HFFc6 (cell line): ENCODE data around the gene ZSCAN10. TPM values are rescaled to one million over a fixed set of nuclear protein-coding genes. Genes with fewer than 3 reads are reported as not detected.

Experiments used
- DNase-seq: peaks from one replicate; pipeline ENCODE4 v3.0.0-alpha.2; 2018
- H3K27ac Mint-ChIP-seq: 2 replicates; pipeline ENCODE4 v1.8.0; 2020; ENCODE audit warnings: mild to moderate bottlenecking, mixed read lengths
- H3K27me3 Mint-ChIP-seq: 2 replicates; pipeline ENCODE4 v1.8.0; 2021; ENCODE audit warnings: mild to moderate bottlenecking, moderate library complexity, mixed read lengths; ENCODE audit not compliant: insufficient read depth
- H3K36me3 Mint-ChIP-seq: 2 replicates; pipeline ENCODE4 v1.8.0; 2021; ENCODE audit warnings: low read depth, mixed read lengths
- H3K4me1 Mint-ChIP-seq: 2 replicates; pipeline ENCODE4 v1.8.0; 2020; ENCODE audit warnings: low read depth, mixed read lengths
- H3K4me3 Mint-ChIP-seq: 2 replicates; pipeline ENCODE4 v1.8.0; 2020; ENCODE audit warnings: mild to moderate bottlenecking, moderate library complexity, mixed read lengths
- H3K9me3 Mint-ChIP-seq: 2 replicates; pipeline ENCODE4 v1.8.0; 2020; ENCODE audit warnings: mild to moderate bottlenecking, mixed read lengths
- total RNA-seq, 6 experiments: library from RNA; stranded (reverse); fragmentation: NEBNext Ultra II Directional; extraction: Animal tissue kit (Norgen Biotek cat#: 25700); gene quantifications; 2 replicates in 1 of 6; 3 replicates in 5 of 6; pipeline ENCODE4 v1.2.3, GENCODE V29; 2021
- TF ChIP-seq, protein P1 (sequence below): fragments of 200-600 bp; sonication (generic); IDR thresholded peaks from 2 replicates; pipeline ENCODE4 v1.5.0; 2021; ENCODE audit warnings: antibody characterized with exemption, mild to moderate bottlenecking

ZSCAN10 gene
- total RNA-seq, 6 experiments from 2014 or later: not detected

DNA sequence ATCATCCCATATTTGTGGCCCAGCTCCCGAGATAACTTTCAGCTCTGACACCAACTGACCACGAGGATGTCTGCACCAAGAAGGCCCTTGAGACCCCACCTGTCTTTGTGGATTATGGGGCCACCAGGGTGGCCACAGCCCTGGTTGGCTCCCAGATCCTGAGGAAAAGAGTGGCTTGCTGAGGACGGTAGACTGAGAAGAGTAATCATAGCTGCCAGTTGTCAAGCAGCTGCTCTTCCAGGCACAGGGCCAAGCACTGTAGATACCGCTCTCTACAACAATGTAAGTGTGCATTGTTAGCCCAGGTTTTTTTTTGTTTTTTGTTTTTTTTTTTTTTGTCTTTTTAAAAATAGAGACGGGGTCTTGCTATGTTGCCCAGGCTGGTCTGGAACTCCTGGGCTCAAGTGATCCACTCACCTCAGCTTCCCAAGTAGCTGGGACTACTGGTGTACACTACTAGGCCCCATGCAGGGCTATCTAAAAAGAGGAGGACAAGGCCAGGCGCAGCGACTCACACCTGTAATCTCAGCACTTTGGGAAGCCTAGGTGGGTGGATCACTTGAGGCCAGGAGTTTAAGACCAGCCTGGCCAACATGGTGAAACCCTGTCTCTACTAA lies 22.9 kb upstream of the ZSCAN10 start:
- H3K27me3 Mint-ChIP-seq: peaks cover 8% of the 10 kb centered on the region
- H3K36me3 Mint-ChIP-seq: no peaks in the 10 kb centered on the region
- H3K4me3 Mint-ChIP-seq: no peak overlapping the region
- H3K4me1 Mint-ChIP-seq: peaks cover 18% of the 10 kb centered on the region
- no peak for DNase-seq
- no peak overlapping the region for H3K27ac Mint-ChIP-seq
- TF ChIP-seq, protein P1, sequence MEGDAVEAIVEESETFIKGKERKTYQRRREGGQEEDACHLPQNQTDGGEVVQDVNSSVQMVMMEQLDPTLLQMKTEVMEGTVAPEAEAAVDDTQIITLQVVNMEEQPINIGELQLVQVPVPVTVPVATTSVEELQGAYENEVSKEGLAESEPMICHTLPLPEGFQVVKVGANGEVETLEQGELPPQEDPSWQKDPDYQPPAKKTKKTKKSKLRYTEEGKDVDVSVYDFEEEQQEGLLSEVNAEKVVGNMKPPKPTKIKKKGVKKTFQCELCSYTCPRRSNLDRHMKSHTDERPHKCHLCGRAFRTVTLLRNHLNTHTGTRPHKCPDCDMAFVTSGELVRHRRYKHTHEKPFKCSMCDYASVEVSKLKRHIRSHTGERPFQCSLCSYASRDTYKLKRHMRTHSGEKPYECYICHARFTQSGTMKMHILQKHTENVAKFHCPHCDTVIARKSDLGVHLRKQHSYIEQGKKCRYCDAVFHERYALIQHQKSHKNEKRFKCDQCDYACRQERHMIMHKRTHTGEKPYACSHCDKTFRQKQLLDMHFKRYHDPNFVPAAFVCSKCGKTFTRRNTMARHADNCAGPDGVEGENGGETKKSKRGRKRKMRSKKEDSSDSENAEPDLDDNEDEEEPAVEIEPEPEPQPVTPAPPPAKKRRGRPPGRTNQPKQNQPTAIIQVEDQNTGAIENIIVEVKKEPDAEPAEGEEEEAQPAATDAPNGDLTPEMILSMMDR: no peak
- H3K9me3 Mint-ChIP-seq: no peaks in the 10 kb centered on the region

- DNase-seq: no peak
- peaks cover 8% of the 10 kb centered on the region for H3K27me3 Mint-ChIP-seq
- TF ChIP-seq, protein P1: no peak
- H3K27ac Mint-ChIP-seq: no peak overlapping the region
- no peak overlapping the region for H3K4me3 Mint-ChIP-seq
- H3K9me3 Mint-ChIP-seq: no peaks in the 10 kb centered on the region
- H3K36me3 Mint-ChIP-seq: no peaks in the 10 kb centered on the region
- H3K4me1 Mint-ChIP-seq: peaks cover 13% of the 10 kb centered on the region
Observed at GRCh38 chr16:3120435-3120834, 21.3 kb upstream of the ZSCAN10 start.

DNA sequence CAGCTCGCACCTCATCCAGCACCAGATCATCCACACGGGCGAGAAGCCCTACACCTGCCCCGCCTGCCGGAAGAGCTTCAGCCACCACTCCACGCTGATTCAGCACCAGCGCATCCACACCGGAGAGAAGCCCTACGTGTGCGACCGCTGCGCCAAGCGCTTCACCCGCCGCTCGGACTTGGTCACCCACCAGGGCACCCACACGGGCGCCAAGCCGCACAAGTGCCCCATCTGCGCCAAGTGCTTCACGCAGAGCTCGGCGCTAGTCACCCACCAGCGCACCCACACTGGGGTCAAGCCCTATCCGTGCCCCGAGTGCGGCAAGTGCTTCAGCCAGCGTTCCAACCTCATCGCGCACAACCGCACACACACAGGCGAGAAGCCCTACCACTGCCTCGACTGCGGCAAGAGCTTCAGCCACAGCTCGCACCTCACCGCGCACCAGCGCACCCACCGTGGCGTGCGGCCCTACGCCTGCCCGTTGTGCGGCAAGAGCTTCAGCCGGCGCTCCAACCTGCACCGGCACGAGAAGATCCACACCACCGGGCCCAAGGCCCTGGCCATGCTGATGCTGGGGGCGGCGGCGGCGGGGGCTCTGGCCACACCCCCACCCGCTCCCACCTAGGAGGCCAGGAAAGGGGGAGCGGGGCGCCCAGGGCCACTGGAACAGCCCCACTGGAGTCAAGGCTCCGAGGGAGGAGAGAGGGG lies 20.8 kb upstream of the ZSCAN10 start:
- no peak for DNase-seq
- peaks cover 8% of the 10 kb centered on the region for H3K4me1 Mint-ChIP-seq

GRCh38 chr16:3119286-3119685 lies 20.2 kb upstream of the ZSCAN10 start:
- Mint-ChIP-seq H3K36me3 (no peaks in the 10 kb centered on the region), H3K4me1 (peaks cover 14% of the 10 kb centered on the region), H3K9me3 (no peaks in the 10 kb centered on the region), H3K27me3 (peaks cover 4% of the 10 kb centered on the region), H3K4me3 (no peak overlapping the region), H3K27ac (no peak overlapping the region)
- TF ChIP-seq, protein P1: no peak
- DNase-seq: no peak

More for the DNA sequence above, 20.8 kb upstream of the ZSCAN10 start:
- peaks cover 8% of the 10 kb centered on the region for H3K27me3 Mint-ChIP-seq
- H3K4me3 Mint-ChIP-seq: no peak overlapping the region
- TF ChIP-seq, protein P1: no peak
- no peak overlapping the region for H3K27ac Mint-ChIP-seq
- no peaks in the 10 kb centered on the region for H3K36me3 Mint-ChIP-seq
- no peaks in the 10 kb centered on the region for H3K9me3 Mint-ChIP-seq

DNA sequence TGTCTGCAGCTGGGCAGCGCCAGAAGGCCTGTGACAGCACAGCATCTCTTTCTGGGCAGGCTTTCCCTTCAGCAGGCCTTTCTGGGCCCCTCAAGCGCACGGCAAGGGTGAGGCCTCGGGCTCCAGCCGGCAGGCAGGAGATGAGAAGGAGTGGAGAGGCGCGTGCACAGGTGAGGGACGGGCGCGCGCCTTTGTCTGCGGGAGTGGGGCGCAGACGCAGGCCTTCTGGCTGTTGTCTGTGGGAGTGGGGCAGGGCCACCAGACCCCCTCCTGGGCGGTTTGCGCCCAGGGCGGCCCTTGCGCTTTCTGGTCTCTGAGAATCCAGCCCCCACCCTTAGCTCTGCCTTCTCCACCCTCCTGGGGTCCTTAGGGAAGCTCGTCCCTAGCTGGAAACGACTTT lies 19.8 kb upstream of the ZSCAN10 start:
- Mint-ChIP-seq H3K27ac (no peak overlapping the region), H3K27me3 (peaks cover 3% of the 10 kb centered on the region), H3K9me3 (no peaks in the 10 kb centered on the region), H3K36me3 (no peaks in the 10 kb centered on the region), H3K4me3 (no peak overlapping the region), H3K4me1 (peaks cover 17% of the 10 kb centered on the region)
- no peak for DNase-seq
- TF ChIP-seq, protein P1: no peak
